Mesendoderm (in vitro differentiated cells): ENCODE measurements around the gene MELK.

ENCODE experiments used
- DNase-seq: peaks from one replicate; pipeline ENCODE4 v3.0.0; 2013
- H2AK5ac ChIP-seq: 2 replicates; pipeline ENCODE4 v1.6.1; 2013; ENCODE audit warnings: low read length, inconsistent platforms
- H2BK120ac ChIP-seq: 2 replicates; pipeline ENCODE4 v1.6.1; 2013; ENCODE audit warnings: low read depth, mild to moderate bottlenecking, low read length, moderate library complexity, mixed read lengths
- H2BK15ac ChIP-seq: replicated peaks from 2 replicates; pipeline ENCODE4 v1.6.1; 2013; ENCODE audit warnings: low read depth, mild to moderate bottlenecking, moderate library complexity
- H2BK5ac ChIP-seq: 2 replicates; pipeline ENCODE4 v1.6.1; 2013; ENCODE audit warnings: low read length, inconsistent platforms
- H3K18ac ChIP-seq: 2 replicates; pipeline ENCODE4 v1.6.1; 2013; ENCODE audit warnings: mild to moderate bottlenecking, low read length, mixed read lengths
- H3K23ac ChIP-seq: one replicate; pipeline ENCODE4 v1.6.1; 2013; ENCODE audit warnings: low read length
- H3K27ac ChIP-seq: 2 replicates; pipeline ENCODE4 v1.5.1; 2013; ENCODE audit warnings: low read depth, mild to moderate bottlenecking, inconsistent platforms, low read length, moderate library complexity
- H3K27me3 ChIP-seq: 2 replicates; pipeline ENCODE4 v1.6.1; 2013; ENCODE audit warnings: low read length, control low read depth, mild to moderate bottlenecking, inconsistent platforms; ENCODE audit not compliant: insufficient read depth, poor library complexity
- H3K36me3 ChIP-seq: 2 replicates; pipeline ENCODE4 v1.6.1; 2013; ENCODE audit warnings: low read length, inconsistent platforms; ENCODE audit not compliant: control insufficient read depth, insufficient read depth
- H3K4ac ChIP-seq: one replicate; pipeline ENCODE4 v1.6.1; 2013; ENCODE audit warnings: low read depth, mild to moderate bottlenecking, low read length, moderate library complexity
- H3K4me1 ChIP-seq: 2 replicates; pipeline ENCODE4 v1.6.1; 2013; ENCODE audit warnings: low read depth, low read length, inconsistent platforms; ENCODE audit not compliant: control insufficient read depth
- H3K4me2 ChIP-seq: 2 replicates; pipeline ENCODE4 v1.6.1; 2013; ENCODE audit warnings: low read length
- H3K4me3 ChIP-seq: 2 replicates; pipeline ENCODE4 v1.5.1; 2013; ENCODE audit warnings: mild to moderate bottlenecking, low read length
- H3K56ac ChIP-seq: one replicate; pipeline ENCODE4 v1.6.1; 2013; ENCODE audit warnings: low read length
- H3K79me1 ChIP-seq: 2 replicates; pipeline ENCODE4 v1.6.1; 2013; ENCODE audit warnings: low read length, inconsistent platforms
- H3K79me2 ChIP-seq: 2 replicates; pipeline ENCODE4 v1.6.1; 2013; ENCODE audit warnings: mild to moderate bottlenecking, low read length; ENCODE audit not compliant: control insufficient read depth, insufficient read depth
- H3K9ac ChIP-seq: 2 replicates; pipeline ENCODE4 v1.6.1; 2013; ENCODE audit warnings: low read length, inconsistent platforms
- H4K5ac ChIP-seq: one replicate; pipeline ENCODE4 v1.6.1; 2013; ENCODE audit warnings: low read length
- H4K8ac ChIP-seq: one replicate; pipeline ENCODE4 v1.6.1; 2013; ENCODE audit warnings: low read depth, mild to moderate bottlenecking, control low read depth, low read length, moderate library complexity
- WGBS: extraction: QIAGEN DNeasy Blood & Tissue Kit; methylation state at CpG from one replicate; pipeline ENCODE4 v1.1.7; 2013; ENCODE audit warnings: low lambda C conversion rate, missing lambda C conversion rate; ENCODE audit not compliant: insufficient coverage; ENCODE audit errors: extremely low coverage; 5-methylcytosine and 5-hydroxymethylcytosine counted together

MELK gene

DNA sequence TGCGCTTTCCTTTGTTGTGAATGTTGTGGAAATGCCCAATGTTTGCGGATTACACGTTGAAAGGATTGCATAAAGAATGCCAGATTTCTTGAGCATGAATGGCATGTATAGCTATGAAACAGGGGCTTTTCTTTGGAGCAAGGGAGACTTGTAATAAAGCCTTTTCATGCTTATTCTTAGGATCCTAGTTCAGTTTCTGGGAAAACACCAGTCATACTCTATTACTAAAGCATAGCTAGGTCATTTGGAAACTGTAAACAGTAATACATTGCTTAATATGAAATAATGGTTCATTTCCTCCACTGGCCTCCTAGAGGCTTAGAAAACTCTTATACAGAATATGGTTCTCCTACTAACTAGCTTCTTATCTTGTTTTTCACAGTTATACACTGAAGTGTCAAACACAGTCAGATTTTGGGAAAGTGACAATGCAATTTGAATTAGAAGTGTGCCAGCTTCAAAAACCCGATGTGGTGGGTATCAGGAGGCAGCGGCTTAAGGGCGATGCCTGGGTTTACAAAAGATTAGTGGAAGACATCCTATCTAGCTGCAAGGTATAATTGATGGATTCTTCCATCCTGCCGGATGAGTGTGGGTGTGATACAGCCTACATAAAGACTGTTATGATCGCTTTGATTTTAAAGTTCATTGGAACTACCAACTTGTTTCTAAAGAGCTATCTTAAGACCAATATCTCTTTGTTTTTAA lies 104.2 kb downstream of the MELK start:
- H4K5ac ChIP-seq: no peak overlapping the region
- H3K79me2 ChIP-seq: no peaks in the 10 kb centered on the region
- no peak overlapping the region for H3K4me3 ChIP-seq
- H3K27me3 ChIP-seq: no peaks in the 10 kb centered on the region
- WGBS: no CpG with 5 or more reads among the region's 8 CpGs
- H3K27ac ChIP-seq: no peak overlapping the region
- H3K56ac ChIP-seq: no peak overlapping the region
- H3K36me3 ChIP-seq: peaks cover 2% of the 10 kb centered on the region
- H2BK15ac ChIP-seq: no peak overlapping the region
- no peaks in the 10 kb centered on the region for H3K79me1 ChIP-seq
- DNase-seq: no peak
- no peak overlapping the region for H3K9ac ChIP-seq
- no peak overlapping the region for H3K23ac ChIP-seq
- H2BK5ac ChIP-seq: no peak overlapping the region
- H2BK120ac ChIP-seq: no peak overlapping the region
- no peak overlapping the region for H2AK5ac ChIP-seq
- H3K4ac ChIP-seq: no peak overlapping the region
- no peak overlapping the region for H4K8ac ChIP-seq
- H3K4me1 ChIP-seq: no peaks in the 10 kb centered on the region
- H3K18ac ChIP-seq: no peak overlapping the region
- no peak overlapping the region for H3K4me2 ChIP-seq

DNA sequence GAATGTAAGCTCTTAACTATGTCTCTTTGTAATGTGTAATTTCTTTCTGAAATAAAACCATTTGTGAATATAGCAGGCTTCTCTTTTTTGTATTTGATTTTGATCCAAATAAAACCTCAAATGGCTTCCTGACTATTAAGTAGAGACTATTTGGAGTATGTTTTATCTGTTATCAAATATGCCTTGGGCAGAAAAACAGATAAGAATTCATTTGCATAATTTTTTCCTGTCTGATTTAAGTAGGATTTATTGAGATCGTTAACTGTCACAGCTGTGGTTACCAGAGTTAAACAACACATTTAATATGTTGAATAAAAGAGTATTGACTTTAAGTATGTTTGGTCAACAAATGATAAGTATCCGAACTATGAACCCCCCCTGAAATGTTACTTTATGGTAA lies 104.9 kb downstream of the MELK start:
- Histone ChIP-seq H3K18ac (no peak overlapping the region), H3K9ac (no peak overlapping the region), H3K4me3 (no peak overlapping the region), H3K79me1 (no peaks in the 10 kb centered on the region), H2BK120ac (no peak overlapping the region), H3K79me2 (no peaks in the 10 kb centered on the region), H4K5ac (no peak overlapping the region), H3K36me3 (peaks cover under 1% of the 10 kb centered on the region), H4K8ac (no peak overlapping the region), H3K23ac (no peak overlapping the region), H3K27ac (no peak overlapping the region), H2BK15ac (no peak overlapping the region), H3K27me3 (no peaks in the 10 kb centered on the region), H3K4me1 (no peaks in the 10 kb centered on the region), H3K4ac (no peak overlapping the region), H3K4me2 (no peak overlapping the region), H2AK5ac (no peak overlapping the region), H3K56ac (no peak overlapping the region), H2BK5ac (no peak overlapping the region)
- no CpG with 5 or more reads among the region's 2 CpGs for WGBS
- no peak for DNase-seq

DNA sequence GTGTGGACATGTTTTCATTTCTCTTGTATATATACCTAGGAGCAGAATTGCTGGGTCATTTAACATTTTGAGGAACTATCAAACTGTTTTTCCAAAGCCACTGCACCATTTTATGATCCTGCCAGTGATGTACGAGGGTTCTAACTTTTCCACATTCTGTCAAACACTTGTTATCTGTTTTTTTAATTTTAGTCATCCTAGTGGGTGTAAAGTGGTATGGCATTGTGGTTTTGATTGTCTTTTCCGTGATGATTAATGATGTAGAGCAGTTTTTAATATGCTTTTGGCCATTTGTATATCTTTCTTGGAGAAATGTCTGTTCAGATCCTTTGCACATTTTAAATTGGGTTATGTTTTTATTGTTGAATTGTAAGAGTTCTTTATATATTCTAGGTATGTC lies 107.0 kb downstream of the MELK start:
- Histone ChIP-seq H3K4me2 (no peak overlapping the region), H3K27me3 (no peaks in the 10 kb centered on the region), H3K4me1 (no peaks in the 10 kb centered on the region), H2BK5ac (no peak overlapping the region), H2AK5ac (no peak overlapping the region), H3K23ac (no peak overlapping the region), H3K4ac (no peak overlapping the region), H3K79me2 (no peaks in the 10 kb centered on the region), H4K8ac (no peak overlapping the region), H2BK120ac (no peak overlapping the region), H3K56ac (no peak overlapping the region), H3K9ac (no peak overlapping the region), H3K4me3 (no peak overlapping the region), H3K18ac (no peak overlapping the region), H2BK15ac (no peak overlapping the region), H3K27ac (no peak overlapping the region), H3K79me1 (no peaks in the 10 kb centered on the region), H3K36me3 (no peaks in the 10 kb centered on the region), H4K5ac (no peak overlapping the region)
- no CpG with 5 or more reads among the region's 2 CpGs for WGBS
- no peak for DNase-seq

- Histone ChIP-seq H2AK5ac (no peak overlapping the region), H3K36me3 (no peaks in the 10 kb centered on the region), H2BK15ac (no peak overlapping the region), H3K79me1 (no peaks in the 10 kb centered on the region), H2BK120ac (no peak overlapping the region), H3K27me3 (no peaks in the 10 kb centered on the region), H3K4me1 (no peaks in the 10 kb centered on the region), H4K5ac (no peak overlapping the region), H3K18ac (no peak overlapping the region), H3K4me3 (no peak overlapping the region), H3K4ac (no peak overlapping the region), H2BK5ac (no peak overlapping the region), H3K27ac (no peak overlapping the region), H3K9ac (no peak overlapping the region), H4K8ac (no peak overlapping the region), H3K23ac (no peak overlapping the region), H3K56ac (no peak overlapping the region), H3K79me2 (no peaks in the 10 kb centered on the region), H3K4me2 (no peak overlapping the region)
- WGBS: no CpG with 5 or more reads among the region's 3 CpGs
- DNase-seq: no peak
These were observed 113.8 kb downstream of the MELK start for GRCh38 chr9:36686471-36686870.

GRCh38 chr9:36690412-36691168 lies 117.9 kb downstream of the MELK start:
- Histone ChIP-seq H4K8ac (no peak overlapping the region), H3K27me3 (no peaks in the 10 kb centered on the region), H2BK120ac (no peak overlapping the region), H2AK5ac (no peak overlapping the region), H3K79me2 (no peaks in the 10 kb centered on the region), H3K4me3 (no peak overlapping the region), H3K27ac (no peak overlapping the region), H3K79me1 (no peaks in the 10 kb centered on the region), H3K36me3 (no peaks in the 10 kb centered on the region), H4K5ac (no peak overlapping the region), H2BK15ac (no peak overlapping the region), H3K56ac (no peak overlapping the region), H3K4me1 (no peaks in the 10 kb centered on the region), H3K23ac (no peak overlapping the region), H3K4me2 (no peak overlapping the region), H3K4ac (no peak overlapping the region), H3K18ac (no peak overlapping the region), H2BK5ac (no peak overlapping the region), H3K9ac (no peak overlapping the region)
- no peak for DNase-seq
- WGBS: no CpG with 5 or more reads among the region's 1 CpG
